NB4 (cell line): ENCODE measurements around the gene DMAC2L.

Source experiments
- DNase-seq: peaks from one replicate; pipeline ENCODE4 v3.0.0; 2010; ENCODE audit warnings: low read depth
- H3K4me3 ChIP-seq: one replicate; pipeline ENCODE4 v1.5.1; 2011; ENCODE audit warnings: mild to moderate bottlenecking, low read depth, low read length, moderate library complexity
- MYC ChIP-seq: IDR thresholded peaks from 2 replicates; pipeline ENCODE4 v1.6.1; 2011; ENCODE audit warnings: low read depth, low read length
- POLR2A ChIP-seq: IDR thresholded peaks from 2 replicates; pipeline ENCODE4 v1.6.1; 2011; ENCODE audit warnings: mild to moderate bottlenecking; ENCODE audit not compliant: insufficient read length; ENCODE audit errors: extremely low read depth
- TF ChIP-seq, protein P1 (sequence below): IDR thresholded peaks from one replicate; pipeline ENCODE4 v1.5.1; 2012; ENCODE audit warnings: low read depth, low read length
- TF ChIP-seq, protein P2 (sequence below): IDR thresholded peaks from 2 replicates; pipeline ENCODE4 v1.6.1; 2011; ENCODE audit warnings: low read depth, low read length

DMAC2L gene

GRCh38 chr14:50272498-50272897 lies 39.6 kb upstream of the DMAC2L start:
- TF ChIP-seq MYC (no peak), POLR2A (no peak)
- TF ChIP-seq, protein P1, sequence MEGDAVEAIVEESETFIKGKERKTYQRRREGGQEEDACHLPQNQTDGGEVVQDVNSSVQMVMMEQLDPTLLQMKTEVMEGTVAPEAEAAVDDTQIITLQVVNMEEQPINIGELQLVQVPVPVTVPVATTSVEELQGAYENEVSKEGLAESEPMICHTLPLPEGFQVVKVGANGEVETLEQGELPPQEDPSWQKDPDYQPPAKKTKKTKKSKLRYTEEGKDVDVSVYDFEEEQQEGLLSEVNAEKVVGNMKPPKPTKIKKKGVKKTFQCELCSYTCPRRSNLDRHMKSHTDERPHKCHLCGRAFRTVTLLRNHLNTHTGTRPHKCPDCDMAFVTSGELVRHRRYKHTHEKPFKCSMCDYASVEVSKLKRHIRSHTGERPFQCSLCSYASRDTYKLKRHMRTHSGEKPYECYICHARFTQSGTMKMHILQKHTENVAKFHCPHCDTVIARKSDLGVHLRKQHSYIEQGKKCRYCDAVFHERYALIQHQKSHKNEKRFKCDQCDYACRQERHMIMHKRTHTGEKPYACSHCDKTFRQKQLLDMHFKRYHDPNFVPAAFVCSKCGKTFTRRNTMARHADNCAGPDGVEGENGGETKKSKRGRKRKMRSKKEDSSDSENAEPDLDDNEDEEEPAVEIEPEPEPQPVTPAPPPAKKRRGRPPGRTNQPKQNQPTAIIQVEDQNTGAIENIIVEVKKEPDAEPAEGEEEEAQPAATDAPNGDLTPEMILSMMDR, result no peak
- TF ChIP-seq, protein P2, sequence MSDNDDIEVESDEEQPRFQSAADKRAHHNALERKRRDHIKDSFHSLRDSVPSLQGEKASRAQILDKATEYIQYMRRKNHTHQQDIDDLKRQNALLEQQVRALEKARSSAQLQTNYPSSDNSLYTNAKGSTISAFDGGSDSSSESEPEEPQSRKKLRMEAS, result no peak
- no peak overlapping the region for H3K4me3 ChIP-seq
- no peak for DNase-seq

DNA sequence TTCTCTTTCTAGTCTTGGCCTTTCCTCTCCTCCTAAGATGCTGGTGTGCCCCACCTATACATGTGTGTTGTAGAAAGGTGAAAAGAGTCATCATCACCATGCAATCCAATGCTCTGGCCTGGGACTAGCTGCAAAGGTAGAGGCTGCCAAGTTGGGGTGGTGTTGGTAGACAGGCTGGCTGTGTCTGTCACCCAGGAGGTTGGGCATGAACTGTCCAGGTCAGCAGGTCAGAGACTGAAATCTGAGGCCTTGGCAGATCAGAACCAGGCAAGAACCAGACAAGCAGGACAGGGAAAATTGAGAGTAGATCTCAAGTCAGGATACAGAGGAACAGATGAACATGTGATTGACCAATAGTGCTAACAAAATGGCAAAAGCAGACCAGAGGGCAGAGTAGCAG lies 26.3 kb upstream of the DMAC2L start:
- TF ChIP-seq MYC (no peak), POLR2A (no peak)
- TF ChIP-seq, protein P2, result no peak
- TF ChIP-seq, protein P1, result no peak
- H3K4me3 ChIP-seq, result no peak overlapping the region
- DNase-seq, result no peak

DNA sequence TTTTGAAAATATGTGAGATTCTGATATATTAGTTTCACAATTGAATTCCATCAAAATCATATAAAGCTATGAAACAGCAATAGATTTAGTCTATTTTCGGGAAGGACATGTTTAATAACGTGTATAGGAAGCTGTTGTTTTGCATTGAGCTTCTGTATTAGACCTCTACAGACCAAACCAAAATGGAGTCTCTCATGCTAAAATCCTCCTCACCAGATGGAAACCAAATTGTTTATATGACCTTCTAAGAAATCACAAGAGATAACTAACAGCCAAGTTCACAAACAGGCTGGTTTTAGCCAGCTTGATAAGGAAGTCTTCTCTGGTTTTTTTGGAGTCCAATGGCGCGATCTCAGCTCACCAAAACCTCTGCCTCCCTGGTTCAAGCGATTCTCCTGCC lies 24.0 kb upstream of the DMAC2L start:
- H3K4me3 ChIP-seq, result no peak overlapping the region
- DNase-seq, result no peak
- TF ChIP-seq, protein P1, result no peak
- TF ChIP-seq POLR2A, result no peak
- TF ChIP-seq, protein P2, result no peak
- no peak for TF ChIP-seq MYC

GRCh38 chr14:50290306-50290705 lies 21.8 kb upstream of the DMAC2L start:
- TF ChIP-seq, protein P1, result no peak
- TF ChIP-seq MYC (no peak), POLR2A (no peak)
- TF ChIP-seq, protein P2, result no peak
- no peak overlapping the region for H3K4me3 ChIP-seq
- DNase-seq, result no peak

GRCh38 chr14:50299585-50299984 lies 12.5 kb upstream of the DMAC2L start:
- DNase-seq, result no peak
- TF ChIP-seq, protein P2, result no peak
- TF ChIP-seq POLR2A, result no peak
- TF ChIP-seq MYC, result no peak
- TF ChIP-seq, protein P1, result no peak
- no peak overlapping the region for H3K4me3 ChIP-seq

DNA sequence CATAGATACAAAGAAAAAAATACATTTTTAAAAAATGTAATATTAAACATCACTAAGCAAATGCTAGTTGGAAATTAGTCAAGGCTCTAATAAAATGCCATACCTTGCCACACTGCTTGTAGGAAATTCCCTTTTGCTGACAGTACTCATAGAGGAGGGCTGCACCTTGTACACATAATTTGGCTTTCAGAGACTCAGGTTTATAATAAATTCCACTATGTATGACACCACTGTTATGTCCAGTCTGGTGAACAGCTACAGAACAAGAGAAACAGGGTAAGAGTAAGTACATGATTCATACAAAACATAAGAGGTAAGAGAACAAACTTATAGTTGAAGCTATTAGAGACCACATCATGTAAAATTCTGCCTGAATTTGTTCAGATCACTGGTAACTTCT lies 10.2 kb upstream of the DMAC2L start:
- TF ChIP-seq POLR2A, result no peak
- TF ChIP-seq, protein P2, result no peak
- TF ChIP-seq MYC, result no peak
- TF ChIP-seq, protein P1, result no peak
- DNase-seq, result no peak
- H3K4me3 ChIP-seq, result no peak overlapping the region
